ENCODE results near the gene RNF40.
"Not testable (repeated sequence)": the region's sequence is repeated elsewhere in the genome, so short reads cannot be mapped to it uniquely, and the experiment has no call there.

RNF40 gene

DNA sequence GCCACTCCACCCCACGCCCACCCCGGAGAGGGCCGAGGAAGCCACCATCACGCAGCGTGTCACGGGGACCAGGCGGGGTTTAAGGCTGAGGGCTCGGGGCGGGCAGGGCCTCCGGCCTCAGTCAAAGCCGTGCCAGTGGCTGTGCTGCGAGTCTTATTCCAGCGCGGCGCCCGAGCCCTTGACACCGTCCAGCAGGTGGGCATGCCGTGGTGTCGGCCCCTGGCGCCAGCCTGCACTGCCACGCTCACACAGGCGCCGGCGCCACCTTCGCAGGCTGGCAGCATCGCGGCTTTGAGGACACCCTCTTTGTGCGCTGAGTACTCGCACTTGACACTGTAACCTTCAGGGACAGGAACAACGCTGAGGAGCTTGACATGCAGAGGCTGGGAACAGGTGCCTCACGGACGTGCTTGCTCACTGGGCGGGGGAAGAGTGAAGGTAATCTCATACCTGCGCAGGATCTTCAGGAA is 58.9 kb downstream of the RNF40 start:
- DNase-seq (ENCODE audit: low read depth): no peak

- not testable (repeated sequence) for DNase-seq (ENCODE audit: low read depth)
Observed at GRCh38 chr16:30821441-30821840, 59.3 kb downstream of the RNF40 start.

DNA sequence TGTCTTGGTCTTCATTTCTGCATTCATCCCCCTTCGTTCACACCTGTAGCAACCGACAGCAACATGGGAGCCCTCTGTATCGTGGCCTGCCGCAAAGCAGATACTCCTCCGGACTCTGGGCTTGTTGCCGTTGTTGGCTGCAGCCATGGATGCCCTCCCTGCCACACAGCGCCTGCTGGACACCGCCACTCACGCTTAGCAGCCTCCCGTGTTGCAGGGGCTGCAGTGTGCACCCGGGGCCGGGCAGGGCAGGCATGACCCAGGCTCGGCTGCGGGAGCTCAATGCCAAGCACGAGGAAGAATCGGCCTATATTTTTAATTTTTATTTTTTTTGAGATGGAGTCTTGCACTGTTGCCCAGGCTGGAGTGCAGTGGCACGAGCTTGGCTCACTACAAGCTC is 59.8 kb downstream of the RNF40 start:
- no peak for DNase-seq (ENCODE audit: low read depth)

Data from stimulated activated CD8-positive, alpha-beta memory T cell treated with anti-CD3 and anti-CD28 coated beads, Interleukin-12 subunit alpha, Interleukin-12 subunit beta, amount 100 ng/mL, for 4 hours (primary cell).